ENCODE data around the gene HS6ST2.

Gene HS6ST2

GRCh38 chrX:132673331-132673730, 285.1 kb downstream of the HS6ST2 start:
- no peak for DNase-seq (ENCODE audit: low read depth)

GRCh38 chrX:132671229-132671641, 287.2 kb downstream of the HS6ST2 start:
- DNase-seq (ENCODE audit: low read depth) = no peak

GRCh38 chrX:132669142-132669541, 289.3 kb downstream of the HS6ST2 start:
- DNase-seq (ENCODE audit: low read depth) = no peak

- no peak for DNase-seq (ENCODE audit: low read depth)
Measured at GRCh38 chrX:132668178-132668577, 290.3 kb downstream of the HS6ST2 start.

- no peak for DNase-seq (ENCODE audit: low read depth)
Measured at GRCh38 chrX:132665676-132666075, 292.8 kb downstream of the HS6ST2 start.

GRCh38 chrX:132664273-132664672, 294.2 kb downstream of the HS6ST2 start:
- DNase-seq (ENCODE audit: low read depth) = no peak

GRCh38 chrX:132662844-132663243, 295.6 kb downstream of the HS6ST2 start:
- DNase-seq (ENCODE audit: low read depth) = no peak

GRCh38 chrX:132657876-132658275, 300.6 kb downstream of the HS6ST2 start:
- DNase-seq (ENCODE audit: low read depth) = no peak

GRCh38 chrX:132652871-132653270, 305.6 kb downstream of the HS6ST2 start:
- no peak for DNase-seq (ENCODE audit: low read depth)

- no peak for DNase-seq (ENCODE audit: low read depth)
Measured at GRCh38 chrX:132651421-132652086, 306.9 kb downstream of the HS6ST2 start.

GRCh38 chrX:132648895-132649294, 309.5 kb downstream of the HS6ST2 start:
- DNase-seq (ENCODE audit: low read depth) = no peak

- no peak for DNase-seq (ENCODE audit: low read depth)
Measured at GRCh38 chrX:132639446-132639845, 319.0 kb downstream of the HS6ST2 start.

GRCh38 chrX:132638313-132638712, 320.1 kb downstream of the HS6ST2 start:
- DNase-seq (ENCODE audit: low read depth) = no peak

- DNase-seq (ENCODE audit: low read depth) = no peak
Measured at GRCh38 chrX:132636080-132636479, 322.3 kb downstream of the HS6ST2 start.

- DNase-seq (ENCODE audit: low read depth) = no peak
Measured at GRCh38 chrX:132634521-132634920, 323.9 kb downstream of the HS6ST2 start.

- no peak for DNase-seq (ENCODE audit: low read depth)
Measured at GRCh38 chrX:132631579-132632232, 326.7 kb downstream of the HS6ST2 start.

GRCh38 chrX:132624466-132624865, 334.0 kb downstream of the HS6ST2 start:
- no peak for DNase-seq (ENCODE audit: low read depth)

- no peak for DNase-seq (ENCODE audit: low read depth)
Measured at GRCh38 chrX:132623942-132624341, 334.5 kb downstream of the HS6ST2 start.

GRCh38 chrX:132623300-132623699, 335.1 kb downstream of the HS6ST2 start:
- no peak for DNase-seq (ENCODE audit: low read depth)

- DNase-seq (ENCODE audit: low read depth) = no peak
Measured at GRCh38 chrX:132622130-132622529, 336.3 kb downstream of the HS6ST2 start.

- no peak for DNase-seq (ENCODE audit: low read depth)
Measured at GRCh38 chrX:132618810-132619209, 339.6 kb downstream of the HS6ST2 start.

GRCh38 chrX:132615391-132616131, 342.9 kb downstream of the HS6ST2 start:
- DNase-seq (ENCODE audit: low read depth) = peak; percentile 12

- no peak for DNase-seq (ENCODE audit: low read depth)
Measured at GRCh38 chrX:132614297-132614696, 344.1 kb downstream of the HS6ST2 start.
